Kidney capillary endothelial cell (primary cell): ENCODE measurements around the gene SEC16A.

Source experiments
- DNase-seq: peaks from one replicate; pipeline ENCODE4 v3.0.0-alpha.2; 2018; ENCODE audit warnings: low spot score

Gene SEC16A

DNA sequence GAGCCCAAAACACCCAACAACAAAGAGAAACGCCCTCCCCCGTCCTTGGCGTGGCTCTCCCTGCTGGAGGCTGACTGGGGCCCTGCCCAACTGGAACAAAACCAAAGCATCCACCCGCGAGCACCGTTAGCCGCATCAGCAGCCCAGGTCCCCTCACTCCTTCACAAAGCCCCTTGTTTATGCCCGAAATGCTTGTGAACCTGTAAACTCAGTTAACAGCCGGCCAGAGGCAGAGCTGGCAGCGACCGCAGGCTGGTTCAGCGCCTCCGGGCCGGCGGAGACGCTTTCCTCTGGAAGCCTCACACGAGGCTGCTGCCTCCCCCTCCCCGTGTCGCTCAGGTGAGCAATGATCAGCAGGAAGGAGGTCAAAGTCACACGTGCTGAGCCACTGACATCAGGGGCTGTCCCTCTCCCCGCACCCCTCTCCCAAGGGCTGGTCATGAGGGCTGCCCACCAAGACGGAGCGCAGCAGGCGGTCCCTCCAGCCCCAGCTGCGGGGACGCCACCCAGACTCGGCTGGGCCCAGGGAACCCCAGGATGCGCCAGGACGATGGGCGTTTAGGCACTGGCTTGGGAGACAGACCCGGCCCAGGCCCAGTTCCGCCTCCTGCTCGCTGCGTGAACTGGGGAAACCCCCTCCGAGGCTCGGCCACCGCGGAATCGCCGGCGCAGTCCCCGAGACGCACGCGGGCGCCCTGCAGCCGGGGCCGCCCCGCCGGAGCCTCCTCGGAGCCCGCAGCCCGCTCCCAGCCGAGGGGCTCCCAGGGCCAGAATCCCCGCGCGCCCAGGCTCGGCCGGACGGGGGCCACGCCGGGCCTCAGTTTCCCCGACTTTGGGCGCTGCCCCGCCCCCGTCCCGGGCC lies 83.4 kb downstream of the SEC16A start:
- no peak for DNase-seq

DNA sequence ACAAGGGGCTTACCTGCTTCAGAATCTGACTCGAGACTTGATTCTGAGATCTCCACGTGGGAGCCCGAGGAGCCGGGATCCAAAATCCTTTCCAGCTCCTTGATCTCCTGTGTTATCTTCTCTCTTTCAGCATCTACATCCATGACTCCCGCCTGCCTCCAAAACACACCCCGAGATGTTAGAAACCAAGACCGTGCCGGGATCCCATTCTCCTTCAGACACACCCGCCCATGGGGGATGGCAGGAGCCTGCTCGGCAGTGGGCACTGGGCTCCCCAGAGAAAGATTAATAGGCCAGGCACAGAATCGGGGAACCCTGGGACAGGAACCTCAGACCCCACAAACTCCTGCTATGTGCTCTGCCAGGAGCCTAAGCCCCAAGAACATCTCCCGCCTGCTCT lies 84.6 kb downstream of the SEC16A start:
- DNase-seq: no peak

DNA sequence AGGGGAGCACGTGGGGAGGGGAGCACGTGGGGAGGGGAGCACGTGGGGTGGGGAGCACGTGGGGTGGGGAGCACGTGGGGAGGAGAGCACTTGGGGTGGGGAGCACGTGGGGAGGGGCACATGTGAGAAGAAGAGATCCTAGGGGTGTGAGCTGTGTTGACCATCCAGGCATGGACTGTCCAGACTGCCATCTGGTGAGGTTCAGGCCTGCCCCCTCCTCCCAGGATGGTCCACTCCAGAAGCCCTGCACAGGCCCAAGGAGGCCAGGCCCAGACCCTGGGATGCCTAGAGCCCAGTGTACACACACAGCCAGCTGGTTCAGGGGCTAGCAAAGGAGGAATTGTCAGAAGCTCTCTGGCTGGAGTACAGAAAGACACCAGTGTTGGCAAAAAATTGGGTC lies 85.2 kb downstream of the SEC16A start:
- no peak for DNase-seq

DNA sequence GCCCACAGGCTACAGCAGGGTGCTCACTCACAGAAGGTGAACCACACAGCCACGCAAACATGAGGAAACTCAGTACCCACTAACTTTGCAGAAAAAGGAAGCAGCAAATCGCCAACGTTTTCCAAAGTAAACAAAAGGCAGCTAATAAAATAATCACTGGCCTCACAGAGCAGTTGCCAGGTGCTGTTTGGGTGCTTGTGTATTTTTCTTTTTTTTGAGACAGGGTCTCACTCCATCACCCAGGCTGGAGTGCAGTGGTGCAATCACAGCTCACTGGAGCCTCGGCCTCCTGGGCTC lies 86.7 kb downstream of the SEC16A start:
- no peak for DNase-seq

DNA sequence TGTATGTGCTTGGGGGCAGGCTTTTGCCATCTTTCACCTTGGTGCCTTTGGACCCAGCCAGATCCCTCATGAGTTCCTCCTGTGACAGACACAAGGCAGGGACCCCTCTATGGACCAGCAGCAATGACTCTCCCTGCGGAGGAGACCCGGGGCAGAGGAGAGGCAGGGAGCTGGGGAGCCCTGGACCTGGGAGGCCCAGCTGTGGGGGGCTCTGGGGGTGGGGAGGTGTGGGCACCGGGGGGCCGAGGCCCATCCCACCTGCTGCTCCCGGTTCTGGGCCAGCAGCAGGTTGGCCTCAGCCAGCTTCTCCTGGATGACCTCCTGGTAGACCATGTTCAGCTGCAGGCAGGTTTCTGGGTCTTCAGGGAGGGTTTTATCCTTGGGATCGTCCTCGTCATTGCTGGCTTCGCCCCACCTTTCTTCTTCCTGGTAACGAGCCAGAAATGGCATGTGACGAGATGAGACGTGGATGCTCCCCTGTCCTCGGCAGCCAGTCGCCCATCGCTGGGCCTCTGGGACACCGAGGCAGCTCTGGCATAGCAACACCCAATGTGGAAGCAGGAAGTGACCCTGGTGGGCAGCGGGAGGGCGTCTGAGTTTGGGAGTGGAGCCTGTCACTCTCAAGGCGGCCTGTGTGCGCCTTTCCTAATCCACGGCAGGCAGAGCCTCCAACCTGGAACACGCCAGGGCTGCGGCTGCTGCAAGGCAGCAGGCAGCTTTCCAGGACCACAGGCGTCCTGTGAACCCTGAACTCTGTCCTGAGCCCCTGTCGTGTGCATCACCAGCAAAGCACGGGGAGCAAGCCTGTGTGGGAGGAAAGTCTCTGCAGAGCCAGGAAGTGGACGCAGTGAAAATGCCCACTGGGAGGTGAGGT lies 87.3 kb downstream of the SEC16A start:
- DNase-seq: no peak

DNA sequence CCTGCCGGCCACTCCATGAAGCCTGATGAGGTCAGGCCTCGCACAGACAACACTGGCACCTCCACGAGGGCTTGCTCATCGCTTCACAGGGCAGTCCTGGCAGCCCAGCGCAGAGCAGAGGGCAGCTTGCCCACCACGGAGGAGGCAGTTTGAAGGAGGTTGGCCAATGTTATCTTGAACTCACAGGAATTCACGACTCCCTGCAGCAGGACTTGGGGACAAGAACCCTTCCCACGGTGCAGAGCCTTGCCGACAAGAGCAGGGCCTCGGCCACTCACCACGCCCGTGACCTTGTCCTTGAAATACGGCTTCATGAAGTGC lies 87.9 kb downstream of the SEC16A start:
- DNase-seq: no peak

DNA sequence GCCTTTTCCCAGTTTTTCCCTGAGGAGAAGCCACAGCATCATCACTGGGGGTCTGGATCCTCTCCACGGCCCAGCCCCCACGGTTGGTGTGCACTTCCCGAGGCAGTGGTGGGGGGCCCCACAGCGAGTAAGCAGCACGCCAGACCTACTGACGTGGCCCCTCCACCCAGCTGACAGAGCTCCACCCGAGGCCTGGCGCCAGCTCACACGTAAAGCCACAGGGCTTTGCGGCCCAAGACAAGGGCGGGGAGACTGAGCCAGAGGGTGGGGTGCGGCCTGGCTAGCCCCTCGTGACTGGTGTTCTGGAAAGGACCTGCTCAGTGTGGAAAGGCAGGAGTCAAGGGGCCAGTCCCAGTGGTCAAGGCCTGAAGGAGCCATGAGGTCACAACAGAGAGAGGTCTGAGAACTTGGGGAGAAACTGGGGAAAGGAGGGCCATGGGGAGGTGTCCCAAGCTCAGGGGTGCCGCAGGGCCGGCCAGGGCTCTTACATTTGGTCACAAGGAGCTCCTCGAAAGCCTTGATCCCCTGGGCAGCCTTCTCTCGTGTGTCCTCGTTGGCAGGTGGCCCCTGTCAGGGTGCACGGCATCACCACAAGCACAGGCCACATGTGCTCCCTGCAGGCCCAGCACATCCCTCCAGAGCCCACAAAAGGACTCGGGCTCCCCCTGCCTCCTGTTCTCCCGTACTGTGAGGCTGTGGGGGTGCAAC lies 88.4 kb downstream of the SEC16A start:
- no peak for DNase-seq

DNA sequence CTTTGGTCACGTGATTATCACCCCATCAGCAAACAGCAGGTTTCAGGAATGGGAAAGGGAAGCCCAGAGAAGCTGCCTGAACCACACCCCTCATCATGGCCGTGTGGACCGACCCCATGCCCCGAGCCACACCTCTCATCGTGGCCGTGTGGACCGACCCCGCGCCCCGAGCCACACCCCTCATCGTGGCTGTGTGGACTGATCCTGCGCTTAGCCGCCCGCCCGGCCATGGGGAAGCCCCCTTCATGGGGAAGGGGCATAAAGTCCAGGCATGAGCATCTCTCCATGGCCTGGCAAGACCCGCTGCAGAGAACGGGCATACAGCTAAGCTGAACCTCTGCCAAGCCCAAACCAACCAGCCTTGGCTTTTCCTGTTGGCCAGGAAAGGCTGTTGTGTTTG lies 89.3 kb downstream of the SEC16A start:
- no peak for DNase-seq

DNA sequence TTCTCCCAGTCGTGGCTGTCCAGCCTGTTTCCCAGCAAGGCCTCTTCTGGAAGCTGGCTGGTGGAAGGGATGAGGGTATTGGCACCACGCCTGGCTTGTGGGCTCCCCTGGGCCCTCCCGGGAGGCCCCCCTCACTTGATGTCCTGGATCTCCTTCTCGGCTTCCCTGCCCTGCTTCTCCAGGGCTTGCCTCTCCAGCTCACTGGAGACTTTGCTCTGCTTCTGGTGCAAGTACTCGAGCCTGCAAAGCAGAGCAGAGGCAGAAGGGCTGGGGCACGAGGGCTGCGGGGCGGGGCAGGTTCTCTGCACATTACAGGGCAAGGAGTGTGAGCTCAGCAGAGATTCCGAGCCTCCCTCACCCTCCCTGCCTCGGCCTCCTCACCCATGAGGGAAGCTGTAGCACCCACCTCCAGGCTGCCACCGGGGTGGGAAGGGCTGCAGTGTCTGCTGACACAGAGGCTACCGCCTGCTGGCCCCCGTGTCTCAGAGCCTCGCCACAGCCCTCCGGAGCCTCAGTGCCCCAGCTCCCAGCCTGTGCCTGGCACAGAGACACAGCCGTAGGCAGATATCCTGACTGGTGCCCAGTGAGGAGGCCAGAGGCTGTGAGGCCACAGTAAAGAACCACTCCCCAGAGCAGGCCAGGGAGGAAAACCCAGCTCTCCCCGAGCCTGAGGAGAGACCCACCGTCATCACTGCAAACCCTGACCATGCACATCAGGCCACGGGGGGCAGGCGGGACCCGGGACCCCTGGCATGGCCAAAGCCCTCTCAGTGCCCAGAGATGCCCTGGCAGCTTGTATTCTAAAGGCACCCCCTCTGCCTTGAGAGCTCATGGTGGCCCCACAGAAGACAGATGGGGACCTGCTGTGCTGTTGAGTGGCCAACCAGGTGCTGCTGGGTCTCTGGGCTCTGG lies 90.0 kb downstream of the SEC16A start:
- no peak for DNase-seq

DNA sequence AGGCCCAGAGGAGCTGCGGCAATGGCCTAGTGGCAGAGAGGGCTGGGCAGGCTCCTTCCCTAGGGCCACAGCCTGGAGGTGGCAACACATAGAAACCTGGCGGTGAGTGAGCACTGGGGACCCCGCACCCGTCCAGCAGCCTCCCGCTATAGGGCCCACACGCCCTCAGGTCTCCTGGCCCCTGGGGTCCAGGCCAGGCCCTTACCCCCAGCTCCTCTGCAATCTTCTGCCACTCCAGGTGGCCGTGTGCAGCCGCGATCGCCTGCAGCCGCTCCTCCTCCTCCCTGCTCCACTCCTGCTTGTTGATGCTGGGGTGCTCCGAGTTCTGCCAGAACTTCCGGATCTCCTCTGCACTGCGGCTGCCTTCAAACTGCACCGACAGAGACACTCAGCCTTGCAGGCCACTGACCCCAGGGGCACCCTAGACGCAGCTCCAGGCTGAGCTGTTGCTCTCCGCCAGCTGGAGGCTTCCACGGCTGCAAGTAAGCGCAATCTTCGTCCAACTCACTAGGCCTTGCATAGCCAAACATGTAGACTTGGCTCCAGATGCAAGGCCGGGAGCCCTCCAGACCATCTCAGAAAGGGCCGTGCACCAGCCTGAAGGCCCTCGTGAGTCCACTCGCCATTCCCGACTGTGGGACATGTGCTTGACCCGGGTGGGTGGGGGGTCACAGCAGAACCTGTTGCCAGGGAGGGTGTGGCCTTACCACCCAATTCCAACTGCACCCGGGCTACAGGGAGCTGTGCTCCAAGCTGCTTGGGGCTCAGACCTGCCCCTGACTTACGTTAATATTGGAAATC lies 90.9 kb downstream of the SEC16A start:
- no peak for DNase-seq
